Neural progenitor cell (in vitro differentiated cells): ENCODE measurements around the gene RTN4RL1. TPM values are rescaled to one million over a fixed set of nuclear protein-coding genes. Genes with fewer than 3 reads are reported as not detected.

Experiments used
- DNase-seq: peaks from one replicate; pipeline ENCODE4 v3.0.0-alpha.2; 2016; ENCODE audit warnings: low spot score
- H2AFZ ChIP-seq: fragments of 200-600 bp; sonication (generic); replicated peaks from 2 replicates; pipeline ENCODE4 v1.6.1; 2016; ENCODE audit warnings: antibody characterized with exemption
- H3F3A ChIP-seq: fragments of 200-600 bp; sonication (generic); 2 replicates; pipeline ENCODE4 v1.6.1; 2016; ENCODE audit warnings: antibody characterized with exemption, low read depth
- H3K27ac ChIP-seq: fragments of 200-600 bp; sonication (generic); 2 replicates; pipeline ENCODE4 v1.5.1; 2016; ENCODE audit warnings: mild to moderate bottlenecking
- H3K27me3 ChIP-seq: fragments of 200-600 bp; sonication (generic); 2 replicates; pipeline ENCODE4 v1.6.1; 2016; ENCODE audit warnings: mild to moderate bottlenecking, moderate library complexity
- H3K36me3 ChIP-seq: fragments of 200-600 bp; sonication (generic); 2 replicates; pipeline ENCODE4 v1.5.1; 2016
- H3K4me1 ChIP-seq: fragments of 200-600 bp; sonication (generic); 2 replicates; pipeline ENCODE4 v1.6.1; 2016; ENCODE audit warnings: mixed run types
- H3K4me2 ChIP-seq: fragments of 200-600 bp; sonication (generic); 2 replicates; pipeline ENCODE4 v1.6.1; 2016
- H3K4me3 ChIP-seq: fragments of 200-600 bp; sonication (generic); 2 replicates; pipeline ENCODE4 v1.5.1; 2016
- H3K79me2 ChIP-seq: fragments of 200-600 bp; sonication (generic); 2 replicates; pipeline ENCODE4 v1.6.1; 2016; ENCODE audit warnings: low read depth
- H3K9ac ChIP-seq: fragments of 200-600 bp; sonication (generic); 2 replicates; pipeline ENCODE4 v1.6.1; 2016
- H3K9me3 ChIP-seq: fragments of 200-600 bp; sonication (generic); 2 replicates; pipeline ENCODE4 v1.5.1; 2016; ENCODE audit warnings: low read depth
- H4K20me1 ChIP-seq: fragments of 200-600 bp; sonication (generic); 2 replicates; pipeline ENCODE4 v1.6.1; 2016; ENCODE audit warnings: low read depth
- H3K27ac Mint-ChIP-seq: 3 replicates; pipeline ENCODE4 v1.8.0; 2021; ENCODE audit warnings: mixed read lengths
- H3K27me3 Mint-ChIP-seq: 2 replicates; pipeline ENCODE4 v1.8.0; 2022; ENCODE audit warnings: low read depth, mild to moderate bottlenecking, inconsistent platforms, moderate library complexity, mixed read lengths; ENCODE audit not compliant: insufficient read depth
- H3K36me3 Mint-ChIP-seq: 3 replicates; pipeline ENCODE4 v1.8.0; 2021; ENCODE audit warnings: mixed read lengths
- H3K4me1 Mint-ChIP-seq: 3 replicates; pipeline ENCODE4 v1.8.0; 2021; ENCODE audit warnings: mixed read lengths
- H3K4me3 Mint-ChIP-seq: 3 replicates; pipeline ENCODE4 v1.8.0; 2021; ENCODE audit warnings: mild to moderate bottlenecking, moderate library complexity, mixed read lengths
- H3K9me3 Mint-ChIP-seq: 3 replicates; pipeline ENCODE4 v1.8.0; 2020; ENCODE audit warnings: mixed read lengths
- CTCF ChIP-seq: fragments of 200-600 bp; sonication (generic); IDR thresholded peaks from 2 replicates; pipeline ENCODE4 v1.5.1; 2017; ENCODE audit warnings: antibody characterized with exemption, mild to moderate bottlenecking
- EZH2 ChIP-seq: fragments of 200-600 bp; sonication (generic); IDR thresholded peaks from 2 replicates; pipeline ENCODE4 v1.6.1; 2017; ENCODE audit warnings: antibody characterized with exemption, mild to moderate bottlenecking, moderate library complexity
- EZH2phosphoT487 ChIP-seq: fragments of 200-600 bp; sonication (generic); IDR thresholded peaks from 2 replicates; pipeline ENCODE4 v1.6.1; 2017; ENCODE audit warnings: antibody characterized with exemption
- total RNA-seq: library from RNA; depleted of rRNA; stranded (reverse); fragments of >200 nt; gene quantifications from 2 replicates; pipeline ENCODE4 v1.2.3, GENCODE V29; 2015; ENCODE audit warnings: low replicate concordance

The RTN4RL1 gene
- total RNA-seq, 1 donor from 2014 or later: 3.4 TPM

DNA sequence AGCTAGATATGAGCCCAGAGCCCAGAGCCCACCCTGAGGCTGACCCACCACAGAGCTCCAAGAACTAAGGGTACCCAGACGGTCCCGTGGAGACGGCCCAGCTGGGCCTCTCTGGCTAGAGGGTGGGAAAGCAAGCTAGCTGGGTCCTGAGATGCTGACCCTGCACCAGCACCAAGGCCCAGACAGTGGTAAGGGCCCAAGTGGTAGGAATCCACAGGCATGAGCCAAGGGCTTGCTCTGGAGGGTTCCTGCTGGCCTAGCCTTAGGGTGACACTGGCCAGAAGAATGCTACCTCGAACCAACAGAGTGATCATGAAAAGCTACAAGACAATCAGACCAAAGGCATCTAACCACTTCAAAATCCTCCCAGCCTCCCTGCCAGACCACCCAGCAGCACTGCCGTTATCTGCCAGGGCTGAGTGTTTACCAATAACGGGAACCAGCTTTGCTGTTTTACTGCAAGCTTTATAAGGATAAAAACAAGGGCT, 42.9 kb upstream of the RTN4RL1 start:
- H3F3A ChIP-seq: no peaks in the 10 kb centered on the region
- TF ChIP-seq EZH2 (no peak), CTCF (no peak), EZH2phosphoT487 (no peak)
- no peaks in the 10 kb centered on the region for H3K36me3 ChIP-seq
- no peak overlapping the region for H3K27ac Mint-ChIP-seq
- no peaks in the 10 kb centered on the region for H3K79me2 ChIP-seq
- no peaks in the 10 kb centered on the region for H3K9me3 Mint-ChIP-seq
- no peak overlapping the region for H3K27ac ChIP-seq
- H3K4me1 Mint-ChIP-seq: peaks cover 34% of the 10 kb centered on the region
- no peaks in the 10 kb centered on the region for H3K27me3 ChIP-seq
- H3K9ac ChIP-seq: no peak overlapping the region
- H3K4me1 ChIP-seq: no peaks in the 10 kb centered on the region
- H3K4me3 Mint-ChIP-seq: no peak overlapping the region
- no peak overlapping the region for H3K4me2 ChIP-seq
- DNase-seq: no peak
- H4K20me1 ChIP-seq: peaks cover 20% of the 10 kb centered on the region
- peaks cover 6% of the 10 kb centered on the region for H3K27me3 Mint-ChIP-seq
- H2AFZ ChIP-seq: no peak overlapping the region
- H3K4me3 ChIP-seq: no peak overlapping the region
- H3K9me3 ChIP-seq: no peaks in the 10 kb centered on the region
- H3K36me3 Mint-ChIP-seq: peaks cover 36% of the 10 kb centered on the region

GRCh38 chr17:2067608-2068024, 42.5 kb upstream of the RTN4RL1 start:
- no peak for DNase-seq
- Histone ChIP-seq H4K20me1 (peaks cover 20% of the 10 kb centered on the region), H3K9me3 (no peaks in the 10 kb centered on the region), H3K36me3 (no peaks in the 10 kb centered on the region), H3K27ac (no peak overlapping the region), H3K4me3 (no peak overlapping the region), H3K79me2 (no peaks in the 10 kb centered on the region), H2AFZ (no peak overlapping the region), H3K4me2 (no peak overlapping the region), H3K9ac (no peak overlapping the region), H3K27me3 (peaks cover under 1% of the 10 kb centered on the region), H3K4me1 (no peaks in the 10 kb centered on the region), H3F3A (no peaks in the 10 kb centered on the region)
- Mint-ChIP-seq H3K36me3 (peaks cover 33% of the 10 kb centered on the region), H3K27me3 (peaks cover 6% of the 10 kb centered on the region), H3K27ac (no peak overlapping the region), H3K4me3 (no peak overlapping the region), H3K9me3 (no peaks in the 10 kb centered on the region), H3K4me1 (peaks cover 38% of the 10 kb centered on the region)
- TF ChIP-seq EZH2 (no peak), EZH2phosphoT487 (no peak), CTCF (no peak)

DNA sequence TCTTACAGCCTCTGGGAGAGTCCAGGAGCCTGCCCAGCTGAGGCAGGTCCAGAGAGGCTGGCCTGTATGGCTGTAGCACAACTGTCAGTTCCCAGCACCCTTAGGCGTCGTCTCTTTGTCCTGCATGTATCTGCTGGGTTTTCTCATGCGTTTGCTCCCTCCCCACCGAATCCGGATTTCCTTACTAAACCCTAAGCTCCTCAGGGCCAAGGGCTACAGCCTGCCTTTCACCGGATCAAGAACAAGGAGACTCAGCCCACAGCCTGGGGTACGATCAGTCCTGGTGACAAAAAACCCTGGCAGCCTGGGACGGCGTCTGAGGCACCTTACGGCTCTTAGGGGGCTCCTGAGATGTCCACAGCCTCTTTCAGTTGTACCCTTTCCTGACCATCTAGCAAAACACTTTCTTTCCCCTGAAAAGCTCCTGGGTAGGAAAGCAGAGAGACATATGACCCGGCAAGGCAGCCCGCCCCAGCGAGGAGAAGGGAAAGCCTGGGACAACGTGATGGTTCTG, 42.0 kb upstream of the RTN4RL1 start:
- H3K9me3 ChIP-seq: no peaks in the 10 kb centered on the region
- no peak overlapping the region for H3K27ac ChIP-seq
- peaks cover 5% of the 10 kb centered on the region for H3K27me3 ChIP-seq
- H3K27ac Mint-ChIP-seq: no peak overlapping the region
- H3K79me2 ChIP-seq: no peaks in the 10 kb centered on the region
- H3K9ac ChIP-seq: no peak overlapping the region
- H3K36me3 ChIP-seq: no peaks in the 10 kb centered on the region
- H4K20me1 ChIP-seq: peaks cover 25% of the 10 kb centered on the region
- TF ChIP-seq EZH2phosphoT487 (no peak), CTCF (no peak), EZH2 (no peak)
- DNase-seq: no peak
- H3K4me3 ChIP-seq: no peak overlapping the region
- peaks cover 34% of the 10 kb centered on the region for H3K36me3 Mint-ChIP-seq
- H3K4me2 ChIP-seq: no peak overlapping the region
- H3K27me3 Mint-ChIP-seq: peaks cover 8% of the 10 kb centered on the region
- no peaks in the 10 kb centered on the region for H3F3A ChIP-seq
- H3K4me3 Mint-ChIP-seq: no peak overlapping the region
- no peaks in the 10 kb centered on the region for H3K9me3 Mint-ChIP-seq
- H3K4me1 ChIP-seq: no peaks in the 10 kb centered on the region
- H2AFZ ChIP-seq: no peak overlapping the region
- peaks cover 44% of the 10 kb centered on the region for H3K4me1 Mint-ChIP-seq
